Activated CD4-positive, CD25-positive, alpha-beta regulatory T cell treated with anti-CD3 and anti-CD28 coated beads, Interleukin-2, amount 50 U/mL, for 72 hours (primary cell): ENCODE data around the gene ARHGAP24.
"Not testable (repeated sequence)": the region's sequence is repeated elsewhere in the genome, so short reads cannot be mapped to it uniquely, and the experiment has no call there.

Experiments used
- DNase-seq: peaks from one replicate; pipeline ENCODE4 v3.0.0; 2021

ARHGAP24 gene

GRCh38 chr4:85784947-85785346 is 310.0 kb downstream of the ARHGAP24 start:
- DNase-seq = no peak

DNA sequence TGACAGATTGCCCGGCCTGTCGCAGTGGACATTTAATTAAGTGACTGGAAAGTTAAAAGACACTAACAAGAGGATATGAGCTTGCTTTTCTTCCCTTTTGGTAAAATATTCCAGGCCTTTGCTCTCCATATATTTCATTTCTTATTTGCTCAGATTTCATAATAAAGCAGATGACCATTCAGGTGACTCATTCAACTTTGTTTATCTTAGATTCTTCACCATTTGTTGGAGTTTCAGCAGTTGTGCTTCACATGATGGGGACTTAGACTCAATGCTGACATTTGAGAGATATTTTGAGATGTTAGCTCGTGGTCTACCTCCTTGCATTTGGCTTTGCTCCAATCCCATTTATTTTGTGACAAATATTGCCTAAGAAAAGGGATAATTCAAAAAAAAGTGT is 312.2 kb downstream of the ARHGAP24 start:
- no peak for DNase-seq

- DNase-seq = no peak
These were observed 313.7 kb downstream of the ARHGAP24 start for GRCh38 chr4:85788604-85789003.

- no peak for DNase-seq
These were observed 314.3 kb downstream of the ARHGAP24 start for GRCh38 chr4:85789241-85789640.

DNA sequence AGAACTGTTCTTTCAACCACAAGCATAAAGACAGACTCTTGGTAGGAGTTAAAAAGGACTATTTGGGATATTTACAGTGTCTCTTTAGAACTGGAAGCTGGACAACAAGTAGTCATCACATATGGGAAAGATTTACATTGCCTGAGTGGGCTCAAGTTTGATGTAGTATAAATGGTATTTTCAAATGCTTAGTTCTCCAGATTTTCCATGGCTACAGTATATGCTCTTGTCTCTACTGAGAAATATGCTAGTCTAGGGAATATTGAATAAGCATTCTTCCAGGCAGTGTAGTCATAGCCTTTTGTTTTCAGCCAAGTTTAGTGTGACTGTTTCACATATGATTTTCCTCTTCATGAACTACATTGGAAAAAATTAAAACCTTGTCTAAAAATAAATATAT is 315.6 kb downstream of the ARHGAP24 start:
- DNase-seq = no peak

- DNase-seq = no peak
These were observed 317.7 kb downstream of the ARHGAP24 start for GRCh38 chr4:85792376-85793232.

DNA sequence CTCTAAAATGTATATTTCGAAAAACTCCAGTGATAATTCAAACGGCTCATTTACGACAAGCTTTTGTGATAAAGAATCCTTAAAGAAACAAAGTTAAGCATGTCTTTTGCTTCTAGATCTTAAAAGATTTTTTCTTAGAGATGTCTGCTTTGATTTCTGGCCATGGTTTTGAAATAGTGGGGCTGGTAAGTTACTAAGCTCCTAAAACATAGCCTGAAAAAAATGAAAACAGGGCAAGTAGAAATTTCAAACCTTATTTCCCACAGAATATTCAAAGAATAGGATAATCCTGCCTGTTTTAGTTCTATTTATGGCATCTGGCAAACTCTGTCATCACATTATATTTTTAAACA is 318.3 kb downstream of the ARHGAP24 start:
- DNase-seq = no peak

- DNase-seq = no peak
These were observed 323.2 kb downstream of the ARHGAP24 start for GRCh38 chr4:85798012-85798770.

DNA sequence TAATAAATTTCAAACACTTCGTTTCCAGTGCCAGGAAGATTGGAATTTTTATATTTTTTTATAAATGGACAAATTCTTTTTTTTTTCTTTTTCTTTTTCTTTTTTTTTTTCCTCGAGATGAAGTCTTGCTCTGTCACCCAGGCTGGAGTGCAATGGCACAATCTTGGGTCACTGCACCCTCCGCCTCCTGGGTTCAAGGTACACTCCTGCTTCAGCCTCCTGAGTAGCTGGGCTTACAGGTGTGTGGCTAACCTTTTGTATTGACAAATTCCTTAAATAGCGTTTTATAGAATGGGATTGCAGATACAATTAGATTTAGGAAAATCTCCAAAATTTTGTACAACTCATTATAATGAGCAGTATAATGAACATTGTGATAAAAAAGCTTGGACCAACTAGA is 328.9 kb downstream of the ARHGAP24 start:
- no peak for DNase-seq

DNA sequence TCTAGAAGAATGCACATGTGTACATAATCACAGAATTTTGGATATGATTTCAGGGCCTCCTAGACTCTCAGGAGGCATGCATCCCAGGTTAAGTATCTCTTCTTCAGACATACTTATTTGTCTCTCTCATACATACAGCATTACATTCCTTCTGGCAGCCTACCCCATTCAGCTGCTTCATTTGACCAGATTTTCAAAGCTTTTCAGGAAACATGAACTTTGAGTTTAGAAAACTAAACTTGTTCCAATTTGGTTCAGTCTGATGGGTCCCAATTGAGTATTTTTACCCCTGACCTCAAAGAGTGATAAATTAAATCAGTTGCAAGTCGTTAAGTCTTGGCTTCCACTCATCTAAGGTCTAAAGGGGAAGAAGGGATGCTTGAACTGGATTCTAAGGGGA is 330.9 kb downstream of the ARHGAP24 start:
- DNase-seq = no peak

- DNase-seq = no peak
These were observed 331.4 kb downstream of the ARHGAP24 start for GRCh38 chr4:85806334-85806733.

- DNase-seq = no peak
These were observed 332.4 kb downstream of the ARHGAP24 start for GRCh38 chr4:85807247-85807950.

GRCh38 chr4:85808104-85808503 is 333.2 kb downstream of the ARHGAP24 start:
- no peak for DNase-seq

- no peak for DNase-seq
These were observed 333.9 kb downstream of the ARHGAP24 start for GRCh38 chr4:85808864-85809263.

DNA sequence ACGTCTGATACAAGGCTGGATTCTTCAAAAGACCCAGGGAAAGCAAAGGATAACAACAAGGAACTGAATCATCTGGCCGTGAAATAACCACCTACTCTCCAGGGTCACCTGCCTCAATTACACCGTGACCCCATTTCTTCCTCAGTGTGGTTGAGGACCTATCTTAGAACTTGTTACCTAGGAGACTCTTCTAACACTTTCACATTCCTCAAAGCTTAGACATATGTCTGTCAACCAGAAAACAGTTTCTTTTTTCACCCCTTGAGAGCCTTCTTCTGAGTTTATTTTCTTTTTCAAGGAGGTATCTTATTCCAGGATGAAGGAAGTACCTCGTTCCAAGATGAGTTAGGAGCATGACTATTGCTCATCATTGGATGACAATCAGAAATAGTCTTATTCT is 337.8 kb downstream of the ARHGAP24 start:
- no peak for DNase-seq

- DNase-seq = no peak
These were observed 341.0 kb downstream of the ARHGAP24 start for GRCh38 chr4:85815796-85816459.

DNA sequence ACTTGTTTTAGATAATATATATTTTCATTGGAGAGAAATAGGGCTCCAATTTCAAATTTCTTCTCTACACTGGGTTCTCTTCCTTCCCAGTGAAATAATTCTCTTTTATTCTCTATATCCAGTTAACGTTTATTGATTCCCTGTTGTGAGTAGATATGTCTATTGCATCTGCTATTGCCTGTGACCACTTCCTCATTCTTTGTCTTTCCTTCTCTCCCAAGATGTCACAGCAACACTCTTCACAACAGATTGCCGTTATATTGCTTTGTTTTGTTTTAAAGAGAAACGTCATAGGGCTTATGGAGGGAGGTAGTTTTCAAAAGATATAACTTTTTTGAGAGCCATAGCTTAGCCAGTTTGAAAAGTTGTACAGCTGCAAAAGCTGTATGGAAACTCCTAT is 343.8 kb downstream of the ARHGAP24 start:
- no peak for DNase-seq

DNA sequence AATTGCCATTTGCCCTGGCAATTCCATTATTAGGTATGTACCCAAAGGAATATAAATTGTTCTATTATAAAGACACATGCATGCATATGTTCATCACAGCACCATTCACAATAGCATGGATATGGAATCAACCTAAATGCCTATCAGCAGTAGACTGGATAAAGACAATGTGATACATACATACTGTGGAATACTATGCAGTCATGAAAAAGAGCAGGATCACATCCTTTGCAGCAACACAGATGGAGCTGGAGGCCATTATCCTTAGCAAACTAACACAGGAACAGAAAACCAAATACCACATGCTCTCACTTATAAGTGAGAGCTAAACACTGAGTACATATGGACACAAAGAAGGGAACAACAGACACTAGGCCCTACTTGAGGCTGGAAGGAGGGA is 345.2 kb downstream of the ARHGAP24 start:
- DNase-seq = not testable (repeated sequence)

- no peak for DNase-seq
These were observed 346.9 kb downstream of the ARHGAP24 start for GRCh38 chr4:85821688-85822455.

GRCh38 chr4:85823295-85823694 is 348.3 kb downstream of the ARHGAP24 start:
- no peak for DNase-seq

DNA sequence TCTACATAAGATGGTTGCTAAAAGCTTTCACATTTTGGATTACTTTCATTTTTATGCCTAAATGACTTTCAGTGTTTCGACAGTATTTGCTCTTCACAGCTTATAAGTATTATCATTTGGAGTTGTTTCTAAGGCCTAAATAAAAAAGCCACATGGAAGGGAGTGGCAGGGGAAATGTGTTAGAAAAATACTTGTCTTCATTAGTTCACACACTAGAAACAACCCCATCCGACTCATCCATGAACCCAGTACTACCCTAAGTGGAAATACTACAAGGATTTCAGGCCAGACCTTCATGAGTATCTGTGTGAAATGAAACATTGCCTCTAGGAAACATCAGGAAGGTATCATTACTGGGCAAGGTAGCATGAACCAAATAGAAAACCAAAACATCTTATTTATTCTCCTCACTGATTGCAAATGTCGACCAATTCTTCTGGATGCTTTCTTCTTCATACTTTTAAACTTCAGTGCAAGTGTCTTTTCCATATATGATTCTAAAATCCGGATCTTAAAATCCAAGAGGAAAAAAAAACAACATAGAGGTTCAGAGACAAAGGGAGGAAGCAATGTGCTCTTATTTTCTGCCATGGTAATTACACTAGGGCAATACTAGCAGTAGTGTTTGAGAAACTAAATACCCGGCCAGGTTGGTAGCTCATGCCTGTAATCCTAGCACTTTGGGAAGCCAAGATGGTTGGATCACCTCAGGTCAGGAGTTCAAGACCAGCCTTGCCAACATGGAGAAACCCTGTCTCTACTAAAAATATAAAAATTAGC is 349.4 kb downstream of the ARHGAP24 start:
- DNase-seq = no peak
